SU-DHL-6 (cell line): ENCODE measurements around the gene WAPL.

Experiments used
- H2AFZ ChIP-seq: fragments of 200-600 bp; sonication (generic); 2 replicates; pipeline ENCODE4 v1.6.1; 2014; ENCODE audit warnings: low read depth, mild to moderate bottlenecking, moderate library complexity, mixed read lengths, antibody characterized with exemption, low read length; ENCODE audit not compliant: severe bottlenecking
- H3F3A ChIP-seq: fragments of 200-600 bp; shearing (Covaris generic); 2 replicates; pipeline ENCODE4 v1.6.0; 2016; ENCODE audit warnings: antibody characterized with exemption, mild to moderate bottlenecking; ENCODE audit not compliant: insufficient read depth
- H3K27ac ChIP-seq: fragments of 200-600 bp; sonication (generic); 2 replicates; pipeline ENCODE4 v1.5.1; 2016; ENCODE audit warnings: low read depth, mild to moderate bottlenecking, low read length, moderate library complexity, mixed read lengths
- H3K27me3 ChIP-seq: fragments of 200-600 bp; sonication (generic), shearing (Covaris generic); 2 replicates; pipeline ENCODE4 v1.6.0; 2014; ENCODE audit warnings: mild to moderate bottlenecking, low read length
- H3K36me3 ChIP-seq: fragments of 200-600 bp; sonication (generic); 2 replicates; pipeline ENCODE4 v1.6.1; 2014; ENCODE audit warnings: mild to moderate bottlenecking, low read length, mixed read lengths
- H3K4me2 ChIP-seq: fragments of 300-600, 200-600 bp; shearing (Covaris generic), sonication (generic); 2 replicates; pipeline ENCODE4 v1.6.0; 2014; ENCODE audit warnings: low read length, low read depth, mild to moderate bottlenecking; ENCODE audit not compliant: poor library complexity, severe bottlenecking
- H3K4me3 ChIP-seq: fragments of 200-600 bp; sonication (generic); 2 replicates; pipeline ENCODE4 v1.5.1; 2014; ENCODE audit warnings: antibody characterized with exemption, low read length, mild to moderate bottlenecking, mixed read lengths; ENCODE audit not compliant: insufficient read depth, poor library complexity, severe bottlenecking
- H3K79me2 ChIP-seq: fragments of 200-600 bp; sonication (generic); 2 replicates; pipeline ENCODE4 v1.6.1; 2014; ENCODE audit warnings: mild to moderate bottlenecking, low read length, moderate library complexity; ENCODE audit not compliant: insufficient read depth
- H3K9ac ChIP-seq: fragments of 200-600 bp; sonication (generic); 2 replicates; pipeline ENCODE4 v1.7.0; 2014; ENCODE audit warnings: mild to moderate bottlenecking, low read length
- H3K9me2 ChIP-seq: fragments of 200-600 bp; sonication (generic); replicated peaks from 2 replicates; pipeline ENCODE4 v1.6.1; 2014; ENCODE audit warnings: low read length; ENCODE audit not compliant: insufficient read depth
- H3K9me3 ChIP-seq: fragments of 200-600 bp; sonication (generic); 2 replicates; pipeline ENCODE4 v1.6.1; 2014; ENCODE audit warnings: low read length, mixed read lengths; ENCODE audit not compliant: insufficient read depth
- H4K20me1 ChIP-seq: fragments of 200-600 bp; sonication (generic); 2 replicates; pipeline ENCODE4 v1.6.1; 2014; ENCODE audit warnings: low read depth, mild to moderate bottlenecking, antibody characterized with exemption, low read length, moderate library complexity, mixed read lengths
- EZH2phosphoT487 ChIP-seq: fragments of 200-600 bp; sonication (generic), shearing (Covaris generic); conservative IDR thresholded peaks from 2 replicates; pipeline ENCODE4 v1.6.1; 2018; ENCODE audit warnings: mild to moderate bottlenecking, antibody characterized with exemption, low read length, moderate library complexity, mixed read lengths
- TF ChIP-seq, protein P1 (sequence below): fragments of 200-600 bp; sonication (generic); IDR thresholded peaks from one replicate; pipeline ENCODE4 v1.5.1; 2017; ENCODE audit warnings: antibody characterized with exemption, mild to moderate bottlenecking, low read length, moderate library complexity; ENCODE audit not compliant: insufficient read depth, poor library complexity, severe bottlenecking

The WAPL gene

DNA sequence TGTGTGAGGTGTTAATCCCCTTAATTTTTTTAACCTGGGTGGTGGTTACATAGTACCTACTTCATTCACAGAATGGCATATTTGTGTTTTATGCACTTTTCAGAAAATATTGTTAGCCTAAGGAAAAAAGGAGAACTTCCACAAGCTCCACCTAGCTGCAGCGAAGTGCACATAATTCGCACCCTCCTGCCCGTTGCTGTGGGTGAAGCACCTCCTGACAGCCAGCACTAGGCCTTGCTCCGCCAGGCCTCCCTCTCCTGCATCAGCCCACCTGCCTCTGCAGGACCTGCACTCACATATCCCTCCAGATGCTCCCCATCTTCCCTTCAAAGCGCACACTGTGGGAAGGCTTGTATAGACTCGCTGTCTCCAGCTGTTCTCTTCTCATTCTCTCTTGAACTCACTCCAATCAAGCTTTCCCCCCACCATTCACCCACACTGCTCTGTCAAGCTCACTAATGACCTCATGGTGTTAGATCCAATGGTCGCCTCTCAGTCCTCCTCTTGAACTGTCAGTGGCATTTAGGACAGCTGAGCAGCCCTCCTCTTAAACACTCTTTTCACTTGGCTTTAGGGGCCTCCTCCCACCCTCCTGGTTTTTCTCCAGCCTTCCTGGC lies 134.3 kb downstream of the WAPL start:
- Histone ChIP-seq H4K20me1 (no peaks in the 10 kb centered on the region), H3K9me2 (no peaks in the 10 kb centered on the region)

DNA sequence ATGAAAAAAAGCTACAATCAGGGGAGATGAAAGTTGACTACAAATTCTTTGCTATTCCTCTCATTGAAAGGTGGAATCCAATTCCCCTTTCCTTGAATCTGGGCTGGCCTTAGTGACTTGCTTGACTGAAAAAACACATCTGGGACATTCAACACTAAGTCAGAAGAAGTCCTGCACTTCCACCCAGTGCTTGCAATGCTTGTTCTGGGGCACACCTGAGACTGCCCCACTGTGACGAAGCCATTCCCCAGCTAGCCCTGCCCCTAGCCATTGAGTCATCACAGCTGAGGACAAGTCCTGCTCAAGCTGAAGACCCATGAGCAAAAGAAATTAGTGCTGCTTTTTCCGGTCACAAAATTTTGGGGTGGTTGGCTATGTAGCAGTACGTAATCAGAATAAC lies 135.8 kb downstream of the WAPL start:
- no peaks in the 10 kb centered on the region for H3K9me2 ChIP-seq
- TF ChIP-seq, protein P1, sequence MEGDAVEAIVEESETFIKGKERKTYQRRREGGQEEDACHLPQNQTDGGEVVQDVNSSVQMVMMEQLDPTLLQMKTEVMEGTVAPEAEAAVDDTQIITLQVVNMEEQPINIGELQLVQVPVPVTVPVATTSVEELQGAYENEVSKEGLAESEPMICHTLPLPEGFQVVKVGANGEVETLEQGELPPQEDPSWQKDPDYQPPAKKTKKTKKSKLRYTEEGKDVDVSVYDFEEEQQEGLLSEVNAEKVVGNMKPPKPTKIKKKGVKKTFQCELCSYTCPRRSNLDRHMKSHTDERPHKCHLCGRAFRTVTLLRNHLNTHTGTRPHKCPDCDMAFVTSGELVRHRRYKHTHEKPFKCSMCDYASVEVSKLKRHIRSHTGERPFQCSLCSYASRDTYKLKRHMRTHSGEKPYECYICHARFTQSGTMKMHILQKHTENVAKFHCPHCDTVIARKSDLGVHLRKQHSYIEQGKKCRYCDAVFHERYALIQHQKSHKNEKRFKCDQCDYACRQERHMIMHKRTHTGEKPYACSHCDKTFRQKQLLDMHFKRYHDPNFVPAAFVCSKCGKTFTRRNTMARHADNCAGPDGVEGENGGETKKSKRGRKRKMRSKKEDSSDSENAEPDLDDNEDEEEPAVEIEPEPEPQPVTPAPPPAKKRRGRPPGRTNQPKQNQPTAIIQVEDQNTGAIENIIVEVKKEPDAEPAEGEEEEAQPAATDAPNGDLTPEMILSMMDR = no peak
- TF ChIP-seq EZH2phosphoT487 = no peak
- H3K27ac ChIP-seq = no peak overlapping the region
- H3K79me2 ChIP-seq = no peaks in the 10 kb centered on the region
- no peaks in the 10 kb centered on the region for H4K20me1 ChIP-seq
- no peaks in the 10 kb centered on the region; the same call in 1 of the 2 replicates for H3K36me3 ChIP-seq
- H3K27me3 ChIP-seq = no peaks in the 10 kb centered on the region
- peaks cover 18% of the 10 kb centered on the region for H3F3A ChIP-seq
- H3K4me3 ChIP-seq = no peak overlapping the region
- H3K4me2 ChIP-seq = no peak overlapping the region
- H2AFZ ChIP-seq = no peak overlapping the region
- no peak overlapping the region for H3K9ac ChIP-seq
- H3K9me3 ChIP-seq = no peaks in the 10 kb centered on the region

More for the DNA sequence above, 134.3 kb downstream of the WAPL start:
- no peak overlapping the region for H3K27ac ChIP-seq
- H3K9me3 ChIP-seq = no peaks in the 10 kb centered on the region
- no peaks in the 10 kb centered on the region; the same call in 1 of the 2 replicates for H3K36me3 ChIP-seq
- H3K27me3 ChIP-seq = no peaks in the 10 kb centered on the region
- H2AFZ ChIP-seq = no peak overlapping the region
- H3K4me3 ChIP-seq = no peak overlapping the region
- H3K9ac ChIP-seq = no peak overlapping the region
- TF ChIP-seq, protein P1 = no peak
- TF ChIP-seq EZH2phosphoT487 = no peak
- H3F3A ChIP-seq = peaks cover 32% of the 10 kb centered on the region
- no peaks in the 10 kb centered on the region for H3K79me2 ChIP-seq
- no peak overlapping the region for H3K4me2 ChIP-seq
